ENCODE measurements around the gene BMP7. TPM values are rescaled to one million over a fixed set of nuclear protein-coding genes. Genes with fewer than 3 reads are reported as not detected.
"Not testable (repeated sequence)": the region's sequence is repeated elsewhere in the genome, so short reads cannot be mapped to it uniquely, and the experiment has no call there.

BMP7 gene
- total and polyA plus RNA-seq, 2 experiments from 2014 or later = 130 to 276 TPM

DNA sequence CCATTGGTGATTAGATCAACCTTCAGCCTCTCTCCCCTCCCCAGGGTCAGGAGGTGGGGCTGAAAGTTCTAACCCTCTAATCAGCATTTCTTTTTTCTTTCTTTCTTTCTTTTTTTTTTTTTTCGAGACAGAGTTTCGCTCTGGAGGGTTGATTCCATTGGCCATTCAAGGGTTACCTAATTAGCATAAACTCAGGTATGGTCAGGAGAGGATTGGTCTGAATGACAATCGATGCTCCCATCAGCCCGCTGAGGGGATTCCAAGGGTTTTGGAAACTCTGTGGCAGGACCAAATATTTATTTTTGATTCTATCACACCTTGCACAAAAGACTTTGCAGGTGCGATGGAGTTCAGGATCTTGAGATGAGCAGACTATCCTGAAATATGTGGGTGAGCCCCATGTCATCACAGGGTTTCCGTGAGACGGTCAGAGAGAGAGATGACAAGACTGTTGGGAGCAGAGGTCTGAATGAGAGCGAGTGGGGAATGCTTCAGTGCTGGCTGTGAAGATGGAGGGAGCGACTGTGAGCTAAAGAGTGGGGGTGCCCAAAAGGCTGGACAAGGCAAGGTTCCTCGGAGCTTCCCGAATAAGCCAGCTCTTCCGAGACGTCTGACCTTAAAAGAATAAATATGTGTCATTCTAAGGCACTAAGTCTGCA is 107.1 kb downstream of the BMP7 start:
- Histone ChIP-seq H3K36me3 (no peaks in the 10 kb centered on the region), H3K9me3 (ENCODE audit: low read depth) (no peaks in the 10 kb centered on the region), H3K4me3 (no peak overlapping the region), H3K4me1 (ENCODE audit: low read depth) (peaks cover 63% of the 10 kb centered on the region), H3K27me3 (no peaks in the 10 kb centered on the region), H3K27ac (peak overlapping the region; percentile 98)
- no peak for DNase-seq (ENCODE audit: low read depth in 1 of 2, low spot score in 1 of 2)
- TF ChIP-seq, protein P1, sequence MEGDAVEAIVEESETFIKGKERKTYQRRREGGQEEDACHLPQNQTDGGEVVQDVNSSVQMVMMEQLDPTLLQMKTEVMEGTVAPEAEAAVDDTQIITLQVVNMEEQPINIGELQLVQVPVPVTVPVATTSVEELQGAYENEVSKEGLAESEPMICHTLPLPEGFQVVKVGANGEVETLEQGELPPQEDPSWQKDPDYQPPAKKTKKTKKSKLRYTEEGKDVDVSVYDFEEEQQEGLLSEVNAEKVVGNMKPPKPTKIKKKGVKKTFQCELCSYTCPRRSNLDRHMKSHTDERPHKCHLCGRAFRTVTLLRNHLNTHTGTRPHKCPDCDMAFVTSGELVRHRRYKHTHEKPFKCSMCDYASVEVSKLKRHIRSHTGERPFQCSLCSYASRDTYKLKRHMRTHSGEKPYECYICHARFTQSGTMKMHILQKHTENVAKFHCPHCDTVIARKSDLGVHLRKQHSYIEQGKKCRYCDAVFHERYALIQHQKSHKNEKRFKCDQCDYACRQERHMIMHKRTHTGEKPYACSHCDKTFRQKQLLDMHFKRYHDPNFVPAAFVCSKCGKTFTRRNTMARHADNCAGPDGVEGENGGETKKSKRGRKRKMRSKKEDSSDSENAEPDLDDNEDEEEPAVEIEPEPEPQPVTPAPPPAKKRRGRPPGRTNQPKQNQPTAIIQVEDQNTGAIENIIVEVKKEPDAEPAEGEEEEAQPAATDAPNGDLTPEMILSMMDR (IDR thresholded peaks at IDR 0.05; ENCODE audit: low read depth, low read length) = no peak

DNA sequence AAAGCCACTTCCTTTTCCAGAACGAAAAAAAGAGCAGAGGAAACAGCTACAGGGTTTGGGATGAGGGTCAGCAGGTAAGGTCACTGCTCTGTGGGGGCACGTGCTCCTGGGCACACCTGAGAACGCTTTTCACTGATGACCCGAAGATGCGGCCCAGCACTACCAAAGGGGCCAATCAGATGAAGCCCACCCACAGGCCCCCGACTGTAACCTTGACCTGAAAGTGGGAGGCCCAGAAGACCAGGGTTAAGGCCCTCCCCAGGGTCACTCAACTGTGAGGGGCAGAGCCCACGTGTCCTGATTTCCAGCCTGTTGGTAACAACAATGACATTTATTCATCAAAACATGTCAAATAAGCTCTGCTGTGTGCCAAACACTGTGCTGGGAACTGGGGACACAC is 108.0 kb downstream of the BMP7 start:
- Histone ChIP-seq H3K36me3 (no peaks in the 10 kb centered on the region), H3K4me3 (no peak overlapping the region), H3K4me1 (ENCODE audit: low read depth) (peaks cover 65% of the 10 kb centered on the region), H3K9me3 (ENCODE audit: low read depth) (no peaks in the 10 kb centered on the region), H3K27ac (peak overlapping the region; percentile 98), H3K27me3 (no peaks in the 10 kb centered on the region)
- no peak for DNase-seq (ENCODE audit: low read depth in 1 of 2, low spot score in 1 of 2)
- TF ChIP-seq, protein P1 (IDR thresholded peaks at IDR 0.05; ENCODE audit: low read depth, low read length) = no peak

DNA sequence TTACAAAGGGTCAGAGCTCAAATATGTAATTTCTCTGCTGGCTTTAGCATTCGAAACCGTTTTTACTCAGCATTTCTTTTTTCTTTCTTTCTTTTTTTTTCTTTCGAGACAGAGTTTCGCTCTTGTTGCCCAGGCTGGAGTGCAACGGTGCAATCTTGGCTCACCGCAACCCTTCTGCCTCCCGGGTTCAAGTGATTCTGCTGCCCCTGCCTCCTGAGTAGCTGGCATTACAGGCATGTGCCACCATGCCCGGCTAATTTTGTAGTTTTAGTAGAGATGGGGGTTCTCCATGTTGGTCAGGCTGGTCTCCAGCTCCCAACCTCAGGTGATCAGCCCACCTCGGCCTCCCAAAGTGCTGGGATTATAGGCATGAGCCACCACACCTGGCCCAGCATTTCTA is 108.7 kb downstream of the BMP7 start:
- H3K27me3 ChIP-seq; H3K9me3 ChIP-seq (ENCODE audit: low read depth); H3K4me3 ChIP-seq; DNase-seq (ENCODE audit: low read depth in 1 of 2, low spot score in 1 of 2); H3K36me3 ChIP-seq: not testable (repeated sequence)
- Histone ChIP-seq H3K27ac (peak overlapping the region; percentile 98), H3K4me1 (ENCODE audit: low read depth) (peaks cover 70% of the 10 kb centered on the region)

DNA sequence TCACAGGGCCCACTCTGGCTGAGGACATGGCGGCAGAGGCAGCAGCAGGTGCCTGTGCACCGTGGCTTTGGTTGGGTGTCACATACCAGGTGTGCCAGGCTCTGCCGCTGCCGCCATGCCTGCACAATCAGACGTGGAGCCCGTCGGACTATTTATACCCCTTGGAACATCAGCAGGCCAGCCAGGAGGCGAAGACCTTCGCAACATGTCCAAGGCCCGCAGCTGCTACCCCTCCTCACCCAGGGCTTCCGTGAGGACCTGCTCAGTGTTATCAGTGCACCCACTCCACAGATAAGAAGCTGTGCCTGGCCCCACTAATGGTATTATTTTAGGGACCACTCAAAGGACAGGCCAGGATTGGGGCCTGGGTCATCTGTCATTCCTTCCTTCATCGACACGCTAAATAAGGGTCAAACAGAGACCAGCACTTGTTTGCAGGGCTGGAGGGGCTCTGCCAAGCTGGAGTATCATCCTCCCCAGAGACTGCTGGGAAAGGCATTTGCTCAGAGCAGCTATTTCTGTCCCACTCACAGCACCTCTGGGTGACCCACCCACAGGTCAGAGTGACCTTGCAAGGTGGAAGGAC is 109.2 kb downstream of the BMP7 start:
- TF ChIP-seq, protein P1 (IDR thresholded peaks at IDR 0.05; ENCODE audit: low read depth, low read length) = no peak
- H3K36me3 ChIP-seq = no peaks in the 10 kb centered on the region
- H3K27ac ChIP-seq = peak overlapping the region; percentile 98
- no peaks in the 10 kb centered on the region for H3K9me3 ChIP-seq (ENCODE audit: low read depth)
- no peak overlapping the region for H3K4me3 ChIP-seq
- H3K4me1 ChIP-seq (ENCODE audit: low read depth) = peaks cover 65% of the 10 kb centered on the region
- H3K27me3 ChIP-seq = no peaks in the 10 kb centered on the region
- peak in 1 of 2 donors; percentile 91 for DNase-seq (ENCODE audit: low read depth in 1 of 2, low spot score in 1 of 2)

DNA sequence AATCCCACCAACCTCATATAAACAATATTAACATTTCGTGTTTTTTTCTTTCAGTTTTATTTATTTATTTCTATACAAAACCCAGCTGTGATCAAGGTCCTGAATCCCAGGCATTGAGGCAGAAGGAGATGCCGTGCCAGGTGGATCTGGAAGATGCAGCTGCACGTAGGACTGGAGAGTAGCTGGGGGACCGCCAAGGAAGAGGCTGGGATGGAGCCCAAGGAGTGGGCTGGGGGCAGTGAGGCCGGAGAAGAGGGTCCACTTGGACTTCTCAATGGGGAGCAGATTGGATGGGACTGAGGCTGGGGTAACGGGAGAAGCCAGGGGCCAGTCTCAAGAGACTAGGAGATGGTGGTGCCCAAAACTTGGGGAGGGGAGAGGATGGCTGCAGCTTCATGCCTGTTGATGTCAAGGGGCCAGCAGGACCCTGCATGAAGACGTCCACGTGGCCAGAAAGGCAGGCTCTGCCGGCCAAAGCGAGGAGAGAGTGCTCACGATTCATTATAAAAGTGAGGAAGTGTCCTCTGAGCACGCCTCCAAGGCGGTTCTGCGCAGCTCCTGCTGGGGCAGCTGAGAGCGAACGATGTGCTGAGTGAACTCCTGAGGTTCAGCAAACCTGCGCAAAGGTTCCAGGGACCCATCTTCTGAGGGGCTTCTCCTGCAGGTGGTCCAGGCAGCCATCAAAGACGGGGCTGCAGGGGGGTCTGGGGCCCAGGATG is 110.3 kb downstream of the BMP7 start:
- TF ChIP-seq, protein P1 (IDR thresholded peaks at IDR 0.05; ENCODE audit: low read depth, low read length) = no peak
- Histone ChIP-seq H3K4me3 (no peak overlapping the region), H3K27me3 (no peaks in the 10 kb centered on the region), H3K9me3 (ENCODE audit: low read depth) (no peaks in the 10 kb centered on the region), H3K4me1 (ENCODE audit: low read depth) (peaks cover 55% of the 10 kb centered on the region), H3K36me3 (no peaks in the 10 kb centered on the region), H3K27ac (peak overlapping the region; percentile 98)
- no peak for DNase-seq (ENCODE audit: low read depth in 1 of 2, low spot score in 1 of 2)

DNA sequence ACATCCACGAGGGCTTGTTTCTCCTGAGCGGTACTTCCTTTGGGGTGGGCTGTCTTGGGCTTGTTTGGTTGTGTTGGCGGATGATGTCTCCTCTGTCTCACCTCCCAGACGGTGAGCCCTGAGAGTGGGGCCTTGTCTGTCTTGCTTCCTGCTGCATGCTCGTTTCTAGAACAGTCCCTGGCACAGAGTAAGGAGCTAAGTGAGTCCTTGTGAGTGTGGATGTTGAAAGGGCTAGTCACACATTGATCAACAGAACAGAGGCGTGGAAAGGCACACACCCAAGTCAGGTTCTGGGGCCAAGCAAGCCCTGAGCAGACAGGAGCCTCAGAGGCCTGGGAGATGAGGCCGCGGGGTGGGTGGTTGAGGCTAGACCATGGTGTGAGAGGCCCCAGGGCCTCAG is 111.0 kb downstream of the BMP7 start:
- H3K9me3 ChIP-seq (ENCODE audit: low read depth) = no peaks in the 10 kb centered on the region
- no peak overlapping the region for H3K4me3 ChIP-seq
- no peak for DNase-seq (ENCODE audit: low read depth in 1 of 2, low spot score in 1 of 2)
- TF ChIP-seq, protein P1 (IDR thresholded peaks at IDR 0.05; ENCODE audit: low read depth, low read length) = no peak
- H3K27me3 ChIP-seq = no peaks in the 10 kb centered on the region
- peak overlapping the region; percentile 98 for H3K27ac ChIP-seq
- H3K4me1 ChIP-seq (ENCODE audit: low read depth) = peaks cover 56% of the 10 kb centered on the region
- H3K36me3 ChIP-seq = no peaks in the 10 kb centered on the region

Measured in cardiac muscle cell (in vitro differentiated cells and primary cell).